ENCODE measurements around the gene FALEC. TPM values are rescaled to one million over a fixed set of nuclear protein-coding genes. Genes with fewer than 3 reads are reported as not detected.

FALEC gene
- total and polyA plus RNA-seq, 2 experiments from 2014 or later = 1.7 TPM; not detected in 1

DNA sequence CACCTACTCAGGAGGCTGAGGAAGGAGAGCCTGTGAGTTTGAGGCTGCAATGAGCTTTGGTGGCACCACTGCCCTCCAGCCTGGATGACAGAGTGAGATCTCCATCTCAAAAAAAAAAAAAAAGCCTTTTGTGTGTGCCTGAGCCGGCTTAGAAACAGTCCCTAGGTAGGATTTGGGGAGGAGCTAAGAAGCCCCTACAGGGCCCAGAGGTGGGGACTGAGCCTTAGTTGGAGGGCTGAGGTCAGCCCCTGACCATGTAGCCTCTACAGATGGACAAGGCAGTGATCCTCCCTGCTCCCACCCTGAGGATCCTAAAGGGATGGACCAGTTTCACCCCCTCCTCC, 36.2 kb downstream of the FALEC start:
- TF ChIP-seq EZH2phosphoT487 (IDR thresholded peaks at IDR 0.05; ENCODE audit: unreplicated experiment) = no peak
- TF ChIP-seq EZH2 (IDR thresholded peaks at IDR 0.05; ENCODE audit: low read depth, unreplicated experiment) = no peak
- TF ChIP-seq ZNF331 (CRISPR knock-in tag; IDR thresholded peaks at IDR 0.05; ENCODE audit: low read depth) = no peak
- no peak for TF ChIP-seq CTCF (conservative IDR thresholded peaks at IDR 0.05; ENCODE audit: low read depth in 2 of 2)
- TF ChIP-seq ZNF462 (CRISPR knock-in tag; IDR thresholded peaks at IDR 0.05) = no peak
- TF ChIP-seq NANOG (IDR thresholded peaks at IDR 0.05; ENCODE audit: borderline replicate concordance) = no peak
- no peak for TF ChIP-seq POLR2AphosphoS5 (IDR thresholded peaks at IDR 0.05; ENCODE audit: low read depth)
- TF ChIP-seq REST (IDR thresholded peaks at IDR 0.05; ENCODE audit: unreplicated experiment) = no peak
- no peak for TF ChIP-seq ZNF114 (CRISPR knock-in tag; IDR thresholded peaks at IDR 0.05)
- TF ChIP-seq CREB1 (CRISPR knock-in tag; IDR thresholded peaks at IDR 0.05; ENCODE audit: low read depth) = no peak
- no peak for TF ChIP-seq ETS1 (IDR thresholded peaks at IDR 0.05)
- no peak for TF ChIP-seq STAT1 (IDR thresholded peaks at IDR 0.05; ENCODE audit: unreplicated experiment)
- TF ChIP-seq JUNB (IDR thresholded peaks at IDR 0.05; ENCODE audit: unreplicated experiment) = no peak
- H3K4me3 ChIP-seq = no peak overlapping the region
- Mint-ChIP-seq H3K36me3 (ENCODE audit: low read depth) (no peaks in the 10 kb centered on the region; the same call in 2 of the 3 replicates), H3K4me1 (peaks cover 37% of the 10 kb centered on the region), H3K27me3 (ENCODE audit: insufficient read depth, low read depth, poor library complexity) (peaks cover 26% of the 10 kb centered on the region), H3K9me3 (no peaks in the 10 kb centered on the region), H3K27ac (no peak overlapping the region), H3K4me3 (no peak overlapping the region; the same call in 2 of the 3 replicates)
- peaks cover 28% of the 10 kb centered on the region for H3K27me3 ChIP-seq (ENCODE audit: insufficient read depth)
- H3F3A ChIP-seq (replicated peaks; ENCODE audit: low read depth) = peaks cover 4% of the 10 kb centered on the region
- no peak overlapping the region for H2AFZ ChIP-seq
- ATAC-seq (no peak), DNase-seq (ENCODE audit: low spot score) (no peak)
- peaks cover 15% of the 10 kb centered on the region; the same call in 1 of the 2 replicates for H3K4me1 ChIP-seq (ENCODE audit: insufficient read depth)
- H3K9me2 ChIP-seq (ENCODE audit: insufficient read depth) = no peaks in the 10 kb centered on the region
- H3K79me2 ChIP-seq (replicated peaks; ENCODE audit: insufficient read depth) = no peaks in the 10 kb centered on the region
- H4K20me1 ChIP-seq (replicated peaks; ENCODE audit: insufficient read depth) = no peaks in the 10 kb centered on the region
- H3K36me3 ChIP-seq (ENCODE audit: insufficient read depth) = no peaks in the 10 kb centered on the region
- no peak overlapping the region; the same call in 1 of the 2 replicates for H3K4me2 ChIP-seq
- H3K27ac ChIP-seq (ENCODE audit: low read depth) = no peak overlapping the region

Data from GM23338 (cell line).